Loucy (cell line): Measurements from ENCODE around the gene CRYBA2.

Experiments used
- H2AFZ ChIP-seq: fragments of 200-600 bp; sonication (generic); 2 replicates; pipeline ENCODE4 v1.6.0; 2016; ENCODE audit warnings: antibody characterized with exemption, mild to moderate bottlenecking, low read length, moderate library complexity
- H3F3A ChIP-seq: fragments of 200-600 bp; 2 replicates; pipeline ENCODE4 v1.6.0; 2016; ENCODE audit warnings: antibody characterized with exemption, low read depth, mild to moderate bottlenecking
- H3K27me3 ChIP-seq: fragments of 200-600 bp; sonication (generic); 2 replicates; pipeline ENCODE4 v1.6.1; 2014; ENCODE audit warnings: low read length, mild to moderate bottlenecking; ENCODE audit not compliant: insufficient read depth, poor library complexity, severe bottlenecking
- H3K36me3 ChIP-seq: fragments of 200-600 bp; sonication (generic); 2 replicates; pipeline ENCODE4 v1.6.1; 2016; ENCODE audit warnings: low read length; ENCODE audit not compliant: insufficient read depth
- H3K4me1 ChIP-seq: fragments of 200-600 bp; sonication (generic); 2 replicates; pipeline ENCODE4 v1.5.1; 2014; ENCODE audit warnings: low read length, mild to moderate bottlenecking; ENCODE audit not compliant: insufficient read depth, poor library complexity, severe bottlenecking
- H3K4me2 ChIP-seq: fragments of 200-600 bp; sonication (generic); 2 replicates; pipeline ENCODE4 v1.6.0; 2014; ENCODE audit warnings: antibody characterized with exemption, low read length, low read depth, mild to moderate bottlenecking; ENCODE audit not compliant: poor library complexity, severe bottlenecking
- H3K4me3 ChIP-seq: fragments of 200-600 bp; sonication (generic); 2 replicates; pipeline ENCODE4 v1.5.1; 2014; ENCODE audit warnings: low read length, mild to moderate bottlenecking, mixed read lengths; ENCODE audit not compliant: poor library complexity, severe bottlenecking
- H3K79me2 ChIP-seq: fragments of 200-600 bp; sonication (generic); 2 replicates; pipeline ENCODE4 v1.6.1; 2014; ENCODE audit warnings: low read length; ENCODE audit not compliant: insufficient read depth
- H3K9ac ChIP-seq: fragments of 200-600 bp; sonication (generic); 2 replicates; pipeline ENCODE4 v1.6.0; 2014; ENCODE audit warnings: mild to moderate bottlenecking, low read depth, low read length, moderate library complexity; ENCODE audit not compliant: poor library complexity, severe bottlenecking
- H3K9me2 ChIP-seq: fragments of 200-600 bp; sonication (generic); replicated peaks from 2 replicates; pipeline ENCODE4 v1.6.1; 2016; ENCODE audit warnings: low read depth, low read length, mixed read lengths
- H3K9me3 ChIP-seq: fragments of 200-600 bp; sonication (generic); 2 replicates; pipeline ENCODE4 v1.6.1; 2014; ENCODE audit warnings: mild to moderate bottlenecking, antibody characterized with exemption, low read length, low read depth; ENCODE audit not compliant: insufficient read depth
- H4K20me1 ChIP-seq: fragments of 200-600 bp; sonication (generic); 2 replicates; pipeline ENCODE4 v1.6.0; 2014; ENCODE audit warnings: antibody characterized with exemption, low read length, mild to moderate bottlenecking; ENCODE audit not compliant: insufficient read depth, poor library complexity, severe bottlenecking
- CTCF ChIP-seq: fragments of 200-600 bp; sonication (generic); conservative IDR thresholded peaks from 2 replicates; pipeline ENCODE4 v1.5.1; 2014; ENCODE audit warnings: mild to moderate bottlenecking, antibody characterized with exemption, low read length
- EZH2phosphoT487 ChIP-seq: fragments of 200-600 bp; IDR thresholded peaks from 2 replicates; pipeline ENCODE4 v1.6.1; 2018; ENCODE audit warnings: antibody characterized with exemption, mild to moderate bottlenecking, moderate library complexity, borderline replicate concordance

Gene CRYBA2

GRCh38 chr2:218981390-218981880 lies 11.8 kb downstream of the CRYBA2 start:
- no peaks in the 10 kb centered on the region for H3K9me2 ChIP-seq
- H3K4me2 ChIP-seq = peak overlapping the region; percentile 89
- TF ChIP-seq CTCF = peak; percentile 62; the same call in 1 of the 2 replicates
- no peak for TF ChIP-seq EZH2phosphoT487
- H3K36me3 ChIP-seq = no peaks in the 10 kb centered on the region
- H3F3A ChIP-seq = no peaks in the 10 kb centered on the region
- H3K9me3 ChIP-seq = no peaks in the 10 kb centered on the region
- no peaks in the 10 kb centered on the region for H4K20me1 ChIP-seq
- peaks cover 4% of the 10 kb centered on the region for H3K4me1 ChIP-seq
- H3K79me2 ChIP-seq = no peaks in the 10 kb centered on the region
- peak overlapping the region; percentile 85; the same call in 1 of the 2 replicates for H2AFZ ChIP-seq
- H3K9ac ChIP-seq = peak overlapping the region; percentile 68
- H3K27me3 ChIP-seq = no peaks in the 10 kb centered on the region
- peak overlapping the region; percentile 78 for H3K4me3 ChIP-seq

GRCh38 chr2:218980735-218981389 lies 12.4 kb downstream of the CRYBA2 start:
- Histone ChIP-seq H3K79me2 (no peaks in the 10 kb centered on the region), H3K9me2 (no peaks in the 10 kb centered on the region), H3K36me3 (no peaks in the 10 kb centered on the region), H3K4me2 (peak overlapping the region; percentile 89), H3K27me3 (no peaks in the 10 kb centered on the region), H3F3A (no peaks in the 10 kb centered on the region), H2AFZ (peak overlapping the region; percentile 85), H3K9ac (peak overlapping the region; percentile 68), H3K9me3 (no peaks in the 10 kb centered on the region), H3K4me3 (peak overlapping the region; percentile 78), H4K20me1 (no peaks in the 10 kb centered on the region), H3K4me1 (peaks cover 4% of the 10 kb centered on the region)
- TF ChIP-seq CTCF = no peak; the same call in 1 of the 2 replicates
- TF ChIP-seq EZH2phosphoT487 = no peak

GRCh38 chr2:218979846-218980734 lies 13.1 kb downstream of the CRYBA2 start:
- no peaks in the 10 kb centered on the region for H4K20me1 ChIP-seq
- peak overlapping the region; percentile 64 for H3K4me2 ChIP-seq
- H3K27me3 ChIP-seq = no peaks in the 10 kb centered on the region
- H3F3A ChIP-seq = no peaks in the 10 kb centered on the region
- peak overlapping the region; percentile 78 for H3K4me3 ChIP-seq
- H3K9me2 ChIP-seq = no peaks in the 10 kb centered on the region
- H2AFZ ChIP-seq = peak overlapping the region; percentile 96
- H3K4me1 ChIP-seq = peaks cover 4% of the 10 kb centered on the region
- H3K9me3 ChIP-seq = no peaks in the 10 kb centered on the region
- H3K36me3 ChIP-seq = no peaks in the 10 kb centered on the region
- TF ChIP-seq CTCF (peak; percentile 98), EZH2phosphoT487 (no peak)
- H3K79me2 ChIP-seq = no peaks in the 10 kb centered on the region
- peak overlapping the region; percentile 21 for H3K9ac ChIP-seq
